ENCODE measurements around the gene SPRY1.

The SPRY1 gene

DNA sequence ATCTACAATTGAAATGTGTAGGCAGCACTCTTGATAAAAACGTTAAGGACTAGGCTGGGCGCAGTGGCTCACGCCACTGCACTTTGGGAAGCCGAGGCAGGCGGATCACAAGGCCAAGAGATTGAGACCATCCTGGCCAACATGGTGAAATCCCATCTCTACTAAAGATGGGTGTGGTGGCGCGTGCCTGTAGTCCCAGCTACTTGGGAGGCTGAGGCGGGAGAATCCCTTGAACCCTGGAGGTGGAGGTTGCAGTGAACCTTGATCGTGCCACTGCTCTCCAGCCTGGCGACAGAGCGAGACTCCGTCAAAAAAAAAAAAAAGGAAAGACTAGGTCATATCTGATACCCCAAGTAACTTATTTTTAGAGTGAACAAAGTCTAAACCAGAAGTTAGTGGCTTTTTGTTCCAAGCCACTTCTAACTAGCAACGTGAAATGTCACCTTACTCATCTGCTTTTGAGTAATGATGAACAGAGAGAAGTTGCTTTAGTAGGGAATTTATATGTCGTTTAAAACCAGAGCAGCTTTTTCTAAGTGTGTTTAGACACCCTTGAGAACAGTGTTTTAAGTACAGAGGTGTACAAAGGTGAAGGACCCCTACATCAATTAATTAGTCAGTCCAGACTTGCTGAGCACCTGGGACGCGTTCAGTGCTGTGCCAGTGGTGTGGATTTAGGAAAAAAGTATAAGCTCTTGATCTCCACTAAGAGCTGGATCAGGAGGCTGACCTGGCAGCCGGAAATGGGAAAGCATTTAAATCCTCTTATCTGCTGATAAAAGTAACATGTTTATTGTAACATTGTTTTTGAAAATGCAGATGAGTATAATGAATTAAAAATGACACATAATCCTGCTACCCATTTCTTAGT lies 23.5 kb downstream of the SPRY1 start:
- no peak overlapping the region for H3K4me3 ChIP-seq (ENCODE audit: low read depth, low read length)
- DNase-seq (ENCODE audit: low read depth, low spot score) = no peak
- TF ChIP-seq, protein P1, sequence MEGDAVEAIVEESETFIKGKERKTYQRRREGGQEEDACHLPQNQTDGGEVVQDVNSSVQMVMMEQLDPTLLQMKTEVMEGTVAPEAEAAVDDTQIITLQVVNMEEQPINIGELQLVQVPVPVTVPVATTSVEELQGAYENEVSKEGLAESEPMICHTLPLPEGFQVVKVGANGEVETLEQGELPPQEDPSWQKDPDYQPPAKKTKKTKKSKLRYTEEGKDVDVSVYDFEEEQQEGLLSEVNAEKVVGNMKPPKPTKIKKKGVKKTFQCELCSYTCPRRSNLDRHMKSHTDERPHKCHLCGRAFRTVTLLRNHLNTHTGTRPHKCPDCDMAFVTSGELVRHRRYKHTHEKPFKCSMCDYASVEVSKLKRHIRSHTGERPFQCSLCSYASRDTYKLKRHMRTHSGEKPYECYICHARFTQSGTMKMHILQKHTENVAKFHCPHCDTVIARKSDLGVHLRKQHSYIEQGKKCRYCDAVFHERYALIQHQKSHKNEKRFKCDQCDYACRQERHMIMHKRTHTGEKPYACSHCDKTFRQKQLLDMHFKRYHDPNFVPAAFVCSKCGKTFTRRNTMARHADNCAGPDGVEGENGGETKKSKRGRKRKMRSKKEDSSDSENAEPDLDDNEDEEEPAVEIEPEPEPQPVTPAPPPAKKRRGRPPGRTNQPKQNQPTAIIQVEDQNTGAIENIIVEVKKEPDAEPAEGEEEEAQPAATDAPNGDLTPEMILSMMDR (IDR thresholded peaks at IDR 0.05; ENCODE audit: insufficient read depth, low read length, missing control alignments) = no peak
- CTCF ChIA-PET = no interaction called here
- POLR2A ChIA-PET = no interaction called here

DNA sequence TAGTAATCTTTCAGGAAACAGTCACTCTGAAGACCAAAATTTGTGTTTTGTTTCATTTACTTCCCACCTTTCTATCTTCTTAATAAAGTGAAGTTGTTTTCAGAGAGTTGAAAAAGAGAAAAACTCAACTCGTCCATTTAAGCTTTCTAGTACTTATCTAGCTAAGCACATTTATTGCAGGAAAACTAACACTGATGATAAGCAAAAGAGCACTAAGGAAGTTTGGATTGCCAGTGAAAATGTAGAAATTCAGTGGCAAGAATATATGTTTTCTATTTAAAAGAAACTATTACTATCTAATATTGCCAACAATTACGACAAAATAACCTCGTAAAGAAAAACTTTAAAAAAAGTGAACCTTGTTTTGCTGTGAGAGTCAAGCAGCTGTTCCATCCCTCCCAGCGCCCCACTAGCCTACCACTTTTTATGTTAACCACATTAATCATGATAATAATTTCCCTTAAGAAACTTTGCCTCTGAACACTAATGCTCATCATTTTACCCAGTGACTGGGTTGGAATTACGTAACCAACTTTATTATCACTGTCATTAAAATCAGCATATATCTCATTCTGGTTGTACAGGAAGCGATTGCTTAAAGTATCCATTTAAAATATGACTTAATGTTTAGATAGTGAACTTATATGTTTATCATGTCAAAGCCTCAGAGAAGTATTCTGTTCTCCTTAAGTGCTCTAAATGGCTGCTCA lies 24.8 kb downstream of the SPRY1 start:
- TF ChIP-seq, protein P1 (IDR thresholded peaks at IDR 0.05; ENCODE audit: insufficient read depth, low read length, missing control alignments) = no peak
- H3K4me3 ChIP-seq (ENCODE audit: low read depth, low read length) = no peak overlapping the region
- DNase-seq (ENCODE audit: low read depth, low spot score) = no peak
- ChIA-PET CTCF (no interaction called here), POLR2A (no interaction called here)

GRCh38 chr4:123421937-123422781 lies 25.6 kb downstream of the SPRY1 start:
- no peak for DNase-seq (ENCODE audit: low read depth, low spot score)
- CTCF ChIA-PET = no interaction called here
- TF ChIP-seq, protein P1 (IDR thresholded peaks at IDR 0.05; ENCODE audit: insufficient read depth, low read length, missing control alignments) = no peak
- POLR2A ChIA-PET = no interaction called here
- H3K4me3 ChIP-seq (ENCODE audit: low read depth, low read length) = no peak overlapping the region

DNA sequence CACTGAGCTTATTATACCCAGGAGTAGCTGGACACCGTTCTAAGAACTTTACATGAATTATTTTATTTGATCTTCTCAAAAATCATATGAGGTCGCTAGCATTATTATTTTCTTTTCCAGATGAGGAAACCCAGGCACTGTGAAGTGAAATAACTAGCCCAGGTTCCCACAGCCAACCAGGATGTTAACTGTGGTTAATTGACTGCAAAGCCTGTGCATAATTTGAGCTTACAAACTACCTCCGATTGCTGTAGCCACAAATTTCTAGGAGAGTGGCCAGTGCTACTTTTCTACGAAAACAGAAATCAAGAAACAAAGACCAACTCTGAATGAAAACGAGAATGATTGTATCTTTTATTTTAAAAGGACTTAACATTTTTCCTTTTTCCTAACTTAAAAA lies 27.2 kb downstream of the SPRY1 start:
- CTCF ChIA-PET = no interaction called here
- POLR2A ChIA-PET = no interaction called here
- no peak for DNase-seq (ENCODE audit: low read depth, low spot score)
- TF ChIP-seq, protein P1 (IDR thresholded peaks at IDR 0.05; ENCODE audit: insufficient read depth, low read length, missing control alignments) = no peak
- no peak overlapping the region for H3K4me3 ChIP-seq (ENCODE audit: low read depth, low read length)

DNA sequence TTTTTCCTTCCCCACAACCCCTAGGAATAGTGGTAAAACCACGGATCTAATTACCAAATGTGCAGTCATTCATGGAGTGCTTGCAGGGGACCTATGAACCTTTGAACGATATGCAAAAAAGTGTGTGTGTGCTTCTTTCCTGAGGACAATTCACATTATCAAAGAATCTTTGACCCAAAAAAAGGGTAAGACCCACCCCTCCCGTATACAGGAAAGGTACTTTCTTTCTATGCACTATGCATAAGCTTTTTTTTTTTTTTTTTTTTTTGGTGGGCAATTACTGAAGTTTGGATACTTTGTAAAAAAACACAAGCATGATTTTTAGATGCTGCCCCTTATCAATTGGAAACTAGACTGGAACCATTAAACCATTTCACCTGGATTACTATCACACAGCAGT lies 31.4 kb downstream of the SPRY1 start:
- DNase-seq (ENCODE audit: low read depth, low spot score) = no peak
- no peak overlapping the region for H3K4me3 ChIP-seq (ENCODE audit: low read depth, low read length)
- ChIA-PET POLR2A (no interaction called here), CTCF (no interaction called here)
- TF ChIP-seq, protein P1 (IDR thresholded peaks at IDR 0.05; ENCODE audit: insufficient read depth, low read length, missing control alignments) = no peak

- no peak for DNase-seq (ENCODE audit: low read depth, low spot score)
- TF ChIP-seq, protein P1 (IDR thresholded peaks at IDR 0.05; ENCODE audit: insufficient read depth, low read length, missing control alignments) = no peak
- ChIA-PET CTCF (no interaction called here), POLR2A (no interaction called here)
- no peak overlapping the region for H3K4me3 ChIP-seq (ENCODE audit: low read depth, low read length)
These were observed 33.4 kb downstream of the SPRY1 start for GRCh38 chr4:123430031-123430430.
